Measurements from ENCODE around the gene ARL5C. TPM values are rescaled to one million over a fixed set of nuclear protein-coding genes. Genes with fewer than 3 reads are reported as not detected.
"Not testable (repeated sequence)": the region's sequence is repeated elsewhere in the genome, so short reads cannot be mapped to it uniquely, and the experiment has no call there.

Gene ARL5C
- total RNA-seq, 1 donor from 2014 or later: not detected

DNA sequence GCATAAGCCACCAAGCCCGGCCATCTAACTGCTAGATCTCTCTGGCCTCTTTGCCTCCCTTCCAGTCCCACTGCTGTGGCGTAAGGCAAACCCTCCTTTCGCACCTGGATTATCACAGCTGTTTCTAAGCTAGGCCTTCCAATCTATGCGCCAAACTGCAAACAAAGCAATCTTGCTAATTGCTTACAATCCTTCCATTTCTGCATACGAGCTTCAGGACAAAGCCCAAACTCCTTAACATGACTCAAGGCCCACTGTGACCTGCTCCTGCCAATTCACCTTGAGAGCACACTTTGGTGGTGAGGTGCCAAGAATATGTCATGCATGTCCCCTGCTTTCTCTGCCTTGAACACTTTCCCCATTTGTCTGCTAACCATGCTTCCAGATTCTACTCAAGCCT lies 6.0 kb upstream of the ARL5C start:
- intact Hi-C loops (cut with DNase I): no loop called here
- ATAC-seq (ENCODE audit: poor library complexity) (no peak), DNase-seq (no peak)

DNA sequence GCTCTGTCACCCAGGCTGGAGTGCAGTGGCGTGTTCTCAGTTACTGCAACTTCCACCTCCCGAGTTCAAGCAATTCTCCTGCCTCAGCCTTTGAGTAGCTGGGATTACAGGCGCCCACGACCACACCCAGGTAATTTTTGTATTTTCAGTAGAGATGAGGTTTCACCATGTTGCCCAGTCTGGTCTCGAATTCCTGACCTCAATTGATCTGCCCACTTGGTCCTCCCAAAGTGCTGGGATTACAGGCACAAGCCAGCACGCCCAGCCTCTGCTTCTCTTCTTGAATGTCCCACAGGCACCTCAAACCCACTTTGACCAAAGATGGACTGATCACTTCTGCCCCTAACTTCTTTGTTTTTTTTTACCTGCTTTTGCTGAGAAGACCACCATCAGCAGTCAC lies 4.6 kb upstream of the ARL5C start:
- DNase-seq (no peak), ATAC-seq (ENCODE audit: poor library complexity) (no peak)
- intact Hi-C loops (cut with DNase I): no loop called here

DNA sequence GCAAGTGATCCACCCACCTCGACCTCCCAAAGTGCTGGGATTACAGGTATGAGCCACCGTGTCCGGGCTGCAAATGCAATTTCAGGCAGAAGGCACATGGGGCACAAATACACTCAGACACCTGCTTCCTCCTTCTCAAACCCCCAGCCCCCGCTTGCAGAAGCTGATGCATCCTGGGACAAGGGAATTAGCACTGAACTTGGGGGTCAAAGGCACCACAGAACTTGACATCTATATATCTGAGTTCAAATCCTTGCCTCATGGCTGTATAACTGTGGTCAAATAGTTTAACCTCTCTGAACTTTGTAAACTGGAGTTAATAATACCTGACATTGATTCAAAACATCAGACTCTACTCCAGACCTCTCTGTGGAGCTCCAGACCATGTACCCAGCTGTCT lies 4.1 kb upstream of the ARL5C start:
- DNase-seq (no peak), ATAC-seq (ENCODE audit: poor library complexity) (no peak)
- intact Hi-C loops (cut with DNase I): no loop called here

GRCh38 chr17:39169518-39169917 lies 3.6 kb upstream of the ARL5C start:
- intact Hi-C loops (cut with DNase I): no loop called here
- ATAC-seq (ENCODE audit: poor library complexity) (no peak), DNase-seq (no peak)

DNA sequence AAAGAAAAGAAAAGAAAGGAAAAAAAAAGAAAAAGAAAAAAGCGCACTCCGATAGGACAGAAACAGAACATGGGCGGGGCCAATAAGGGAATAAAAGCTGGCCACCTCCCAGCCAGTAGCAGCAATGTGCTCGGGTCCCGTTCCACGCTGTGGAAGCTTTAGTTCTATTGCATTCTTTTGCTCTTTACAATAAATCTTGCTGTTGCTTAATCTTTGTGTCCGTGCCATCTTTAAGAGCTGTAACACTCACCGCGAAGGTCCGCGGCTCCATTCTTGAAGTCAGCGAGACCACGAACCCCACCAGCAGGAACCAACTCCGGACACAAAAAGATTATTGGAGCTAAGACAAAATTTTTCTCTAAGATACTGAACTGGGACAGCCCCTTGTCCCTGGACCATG lies 3.1 kb upstream of the ARL5C start:
- intact Hi-C loops (cut with DNase I): no loop called here
- ATAC-seq (ENCODE audit: poor library complexity): no peak
- no peak for DNase-seq

DNA sequence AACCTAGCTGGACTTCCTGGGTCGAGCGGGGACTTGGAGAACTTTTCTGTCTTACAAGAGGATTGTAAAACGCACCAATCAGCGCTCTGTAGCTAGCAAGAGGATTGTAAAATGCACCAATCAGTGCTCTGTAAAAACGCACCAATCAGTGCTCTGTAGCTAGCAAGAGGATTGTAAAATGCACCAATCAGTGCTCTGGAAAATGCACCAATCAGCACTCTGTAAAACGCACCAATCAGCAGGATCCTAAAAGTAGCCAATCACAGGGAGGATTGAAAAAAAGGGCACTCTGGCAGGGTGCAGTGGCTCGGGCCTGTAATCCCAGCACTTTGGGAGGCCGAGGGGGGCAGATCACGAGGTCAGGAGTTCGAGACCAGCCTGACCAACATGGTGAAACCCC lies 2.5 kb upstream of the ARL5C start:
- ATAC-seq (ENCODE audit: poor library complexity); intact Hi-C loops (cut with DNase I); DNase-seq: not testable (repeated sequence)

- intact Hi-C loops (cut with DNase I): no loop called here
- ATAC-seq (ENCODE audit: poor library complexity): peak; percentile 44
- no peak for DNase-seq
These were observed 1.5 kb upstream of the ARL5C start for GRCh38 chr17:39167476-39167875.

DNA sequence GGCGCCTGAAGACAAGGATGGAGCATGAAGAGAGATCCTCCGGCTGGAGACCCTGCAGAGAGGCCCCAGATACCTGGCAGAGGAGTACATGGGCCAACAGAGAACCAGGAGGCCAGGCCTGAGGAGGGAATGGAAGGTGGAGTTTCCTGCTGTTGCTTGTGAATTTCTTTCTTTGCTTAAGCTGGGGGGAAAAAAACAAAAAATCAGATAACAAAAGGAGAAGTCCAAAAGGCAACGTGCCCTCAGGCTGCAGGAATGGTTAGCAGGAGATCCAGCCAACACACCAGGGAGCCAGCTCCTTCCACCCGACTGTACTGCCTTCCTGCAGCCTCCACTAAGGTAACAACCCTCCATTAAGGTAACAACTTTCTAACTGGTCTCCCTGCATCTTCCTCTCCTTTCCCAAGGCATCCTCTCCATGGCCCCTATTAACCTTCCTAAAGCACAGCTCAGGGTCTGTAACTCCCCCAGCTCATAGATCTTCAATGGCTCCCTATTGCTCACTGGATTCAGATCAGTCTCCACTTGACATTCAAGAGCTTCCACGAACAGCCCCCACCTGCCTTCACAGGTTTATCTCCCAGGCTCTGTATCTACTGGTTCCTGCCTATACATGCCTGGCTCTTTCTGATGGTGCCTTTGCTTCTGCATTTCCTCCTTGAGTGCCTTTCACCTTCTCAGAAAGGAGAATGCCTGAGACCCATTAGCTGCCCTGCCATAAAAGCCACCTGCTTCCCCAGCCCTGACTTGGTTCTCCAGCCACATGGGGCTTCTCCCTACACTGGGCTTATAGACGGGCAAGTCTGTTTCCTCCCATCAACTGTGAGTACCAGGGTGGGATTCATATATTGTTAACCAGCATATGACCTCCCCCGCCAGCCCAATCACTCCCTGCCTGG lies 725 bp upstream of the ARL5C start:
- intact Hi-C loops (cut with DNase I): no loop called here
- no peak for ATAC-seq (ENCODE audit: poor library complexity)
- DNase-seq: no peak

- peak; percentile 5 for ATAC-seq (ENCODE audit: poor library complexity)
- no peak for DNase-seq
- intact Hi-C loops (cut with DNase I): no loop called here
These were observed 652 bp downstream of the ARL5C start for GRCh38 chr17:39165178-39165840.

- intact Hi-C loops (cut with DNase I): no loop called here
These were observed 1.3 kb downstream of the ARL5C start for GRCh38 chr17:39164675-39165143.

DNA sequence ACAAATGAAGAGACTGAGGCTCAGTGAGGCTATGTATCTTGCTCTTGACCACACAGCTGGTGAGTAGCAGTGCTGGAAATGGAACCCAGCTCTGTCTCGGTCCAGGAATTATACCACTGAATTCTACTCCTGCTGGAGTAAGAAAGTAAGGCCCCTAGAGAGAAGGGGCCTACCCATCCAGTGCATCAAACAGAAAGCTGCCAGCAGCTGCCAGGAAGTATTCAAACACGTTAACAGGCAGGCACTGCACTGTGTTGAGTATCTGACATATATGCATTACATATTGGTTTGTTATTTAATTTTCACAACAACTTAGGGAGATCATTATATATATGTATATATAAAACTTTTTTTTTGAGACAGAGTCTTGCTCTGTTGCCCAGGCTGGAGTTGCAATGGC lies 4.0 kb downstream of the ARL5C start:
- DNase-seq: no peak
- intact Hi-C loops (cut with DNase I): no loop called here
- ATAC-seq (ENCODE audit: poor library complexity): no peak

More at GRCh38 chr17:39164675-39165143, 1.3 kb downstream of the ARL5C start:
- peak; percentile 95 for DNase-seq
- peak; percentile 91 for ATAC-seq (ENCODE audit: poor library complexity)

DNA sequence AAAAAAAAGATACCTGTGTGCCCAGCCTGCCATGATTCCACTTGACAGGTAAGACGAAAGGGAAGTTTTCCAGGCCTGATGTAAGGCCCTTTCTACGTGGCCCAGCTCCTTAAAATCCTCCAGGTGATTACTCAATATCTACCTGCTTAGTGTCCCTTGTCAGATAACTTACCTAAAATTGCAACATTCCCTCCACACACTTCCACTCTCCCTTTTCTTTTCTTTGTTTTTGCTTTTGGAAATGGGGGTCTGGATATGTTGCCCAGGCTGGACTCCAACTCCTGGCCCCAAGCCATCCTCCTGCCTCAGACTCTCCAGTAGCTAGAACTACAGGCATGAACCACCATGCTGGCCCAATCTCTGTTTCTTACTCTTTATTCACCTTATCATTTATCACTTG lies 7.3 kb downstream of the ARL5C start:
- ATAC-seq (ENCODE audit: poor library complexity): no peak
- intact Hi-C loops (cut with DNase I): no loop called here

DNA sequence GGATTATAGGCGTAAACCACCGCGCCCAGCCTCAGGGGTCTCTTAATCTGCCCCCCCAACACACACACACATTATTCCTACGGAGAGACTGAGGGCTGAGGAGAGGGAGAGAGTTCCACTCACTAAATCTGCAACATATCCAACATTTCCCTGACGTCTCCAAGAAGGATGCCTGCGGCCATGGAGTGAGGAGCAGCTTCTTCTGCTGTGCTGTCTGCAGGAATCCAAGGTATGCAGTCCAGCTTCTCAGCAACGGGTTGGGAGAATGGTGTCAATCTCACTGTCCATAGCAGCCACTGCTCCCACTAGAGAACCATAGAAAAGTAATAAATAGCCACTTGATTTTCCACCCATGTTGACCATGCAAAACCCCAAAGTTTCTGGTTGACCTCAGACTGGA lies 9.5 kb downstream of the ARL5C start:
- ATAC-seq (ENCODE audit: poor library complexity) (no peak), DNase-seq (no peak)
- intact Hi-C loops (cut with DNase I): no loop called here

More for the DNA sequence above, 7.3 kb downstream of the ARL5C start:
- DNase-seq: no peak

DNA sequence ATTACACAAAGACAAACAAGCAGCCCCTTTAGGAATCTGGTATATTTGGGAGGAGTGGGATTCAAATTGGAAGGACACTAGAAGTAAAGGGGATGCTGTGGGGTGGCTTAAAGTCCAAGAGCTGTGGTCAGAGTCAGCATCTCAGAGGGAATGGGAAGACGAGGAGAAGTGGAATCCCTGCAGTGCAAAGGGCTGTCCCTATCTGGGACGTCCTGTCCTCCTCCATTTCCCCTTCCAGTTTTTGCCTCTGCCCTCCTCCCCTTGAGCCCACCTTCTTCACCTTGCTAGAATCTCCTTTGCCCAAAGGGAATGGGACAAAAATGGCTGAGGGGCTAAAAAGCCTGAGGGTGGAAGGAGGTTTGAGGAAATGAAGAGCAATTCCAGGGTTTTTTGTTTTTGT lies 10.3 kb downstream of the ARL5C start:
- ATAC-seq (ENCODE audit: poor library complexity): no peak
- intact Hi-C loops (cut with DNase I): no loop called here

DNA sequence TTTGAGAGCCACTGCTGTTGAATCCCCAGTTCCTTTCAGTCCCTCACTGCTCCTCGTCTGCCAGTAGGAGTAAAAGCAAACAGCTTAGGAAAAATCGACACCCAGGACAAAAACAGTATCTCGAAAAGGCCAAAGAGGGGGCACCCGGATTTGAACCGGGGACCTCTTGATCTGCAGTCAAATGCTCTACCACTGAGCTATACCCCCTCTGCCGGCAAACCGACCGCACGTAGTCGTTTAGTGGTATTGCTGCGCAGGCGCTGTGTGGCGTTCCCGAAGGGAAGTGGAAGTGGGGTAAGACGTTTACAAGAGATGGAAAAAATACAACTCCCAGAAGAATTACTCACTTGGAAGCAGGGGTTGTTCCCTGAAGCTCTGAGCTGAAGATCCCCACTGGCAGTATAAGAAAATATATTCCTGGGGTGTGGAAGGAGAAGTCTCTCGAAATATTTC lies 12.3 kb downstream of the ARL5C start:
- ATAC-seq (ENCODE audit: poor library complexity): peak; percentile 90
- intact Hi-C loops (cut with DNase I): loop anchor here (5.0 kb wide), 2 partner anchors 86 to 171 kb away; no protein-coding TSS in a partner anchor
- DNase-seq: peak; percentile 93

More for the DNA sequence above, 10.3 kb downstream of the ARL5C start:
- DNase-seq: no peak

DNA sequence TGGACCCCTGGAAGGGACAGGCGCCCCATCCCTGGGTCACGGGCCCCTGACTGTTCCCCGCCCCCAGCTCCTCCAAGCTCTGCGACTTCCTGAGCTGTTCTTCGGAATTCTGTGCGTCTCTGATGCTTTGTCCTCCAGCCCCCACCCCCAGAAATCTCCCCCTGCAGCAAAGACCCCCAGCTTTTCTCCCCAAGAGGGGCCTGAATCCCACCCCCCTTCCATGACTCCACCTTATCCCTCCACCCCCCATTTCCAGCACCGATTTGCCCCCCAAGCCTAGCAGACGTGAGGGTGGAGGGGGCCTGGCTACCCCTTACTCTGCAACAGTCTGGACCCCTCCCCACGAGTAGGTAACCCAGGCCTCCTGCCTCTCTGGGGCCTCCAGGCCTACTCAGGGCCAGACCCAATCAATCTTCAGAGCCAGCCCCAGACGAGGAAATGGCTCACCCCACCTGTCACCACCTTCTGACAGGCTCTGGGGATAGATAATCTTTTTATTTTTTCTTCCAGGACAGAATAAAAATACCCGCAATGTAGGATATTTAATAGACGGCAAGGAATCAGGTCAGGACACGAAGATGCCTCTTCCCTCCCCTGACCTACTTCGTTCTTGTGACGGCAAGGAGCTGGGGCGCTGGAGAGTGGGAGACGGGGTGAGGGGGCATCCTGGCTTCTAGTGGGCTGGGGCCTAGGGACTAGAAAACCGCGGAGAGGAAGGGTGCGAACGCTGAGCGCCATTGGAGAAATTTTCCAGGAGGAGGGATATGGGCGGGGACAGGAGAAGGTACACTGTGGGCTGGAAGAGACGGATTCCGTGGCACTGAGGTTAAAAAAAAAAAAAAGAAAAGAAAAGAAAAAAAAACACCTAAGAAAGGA lies 13.8 kb downstream of the ARL5C start:
- DNase-seq (peak; percentile 59), ATAC-seq (ENCODE audit: poor library complexity) (peak; percentile 6)
- intact Hi-C loops (cut with DNase I): loop anchor here (5.0 kb wide), 2 partner anchors 85 to 170 kb away; no protein-coding TSS in a partner anchor

DNA sequence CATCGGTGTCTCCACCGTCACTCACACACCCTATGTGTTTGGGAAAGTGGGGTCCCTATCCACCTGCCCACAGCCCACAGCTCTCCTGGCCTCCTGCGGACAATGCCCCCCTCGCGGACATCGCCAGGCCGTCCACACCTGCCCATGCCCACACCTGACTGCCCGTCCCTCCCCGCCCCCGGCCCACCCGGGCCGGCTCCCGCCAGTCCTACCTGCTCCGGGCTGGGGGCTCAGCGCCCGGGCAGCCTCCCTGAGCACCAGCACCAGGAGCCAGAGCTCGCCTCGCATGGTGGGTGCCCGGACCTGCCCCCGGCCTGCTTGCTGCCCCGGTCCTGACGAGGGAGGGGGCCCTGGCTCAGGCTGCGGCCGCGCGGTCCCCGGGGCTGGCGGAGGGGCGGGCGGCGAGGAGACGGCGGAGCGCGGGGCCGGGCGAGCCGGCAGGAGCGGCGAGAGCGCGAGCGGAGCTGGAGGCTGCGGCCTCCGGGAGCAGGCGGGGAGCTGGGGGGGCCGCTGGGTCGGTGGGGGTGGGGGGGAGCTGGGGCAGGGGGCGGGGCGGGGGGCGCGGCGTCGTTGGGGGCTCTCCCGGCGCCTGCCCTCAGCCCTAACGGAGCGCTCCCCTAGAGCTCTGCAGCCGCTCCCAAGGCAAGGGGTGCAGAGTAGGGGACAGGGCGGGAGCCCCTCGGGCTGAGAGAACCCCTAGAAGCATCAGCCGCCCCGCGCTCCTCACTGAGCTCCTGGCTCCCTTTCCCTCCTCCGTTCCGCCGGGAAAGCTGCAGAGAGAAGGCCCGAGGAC lies 14.6 kb downstream of the ARL5C start, which contains the start of gene PLXDC1:
PLXDC1 (minus strand) TSS at position 488 of the 793 bp plus-strand sequence; CDS start at position 288, 200 bp downstream.
- ATAC-seq (ENCODE audit: poor library complexity): no peak

DNA sequence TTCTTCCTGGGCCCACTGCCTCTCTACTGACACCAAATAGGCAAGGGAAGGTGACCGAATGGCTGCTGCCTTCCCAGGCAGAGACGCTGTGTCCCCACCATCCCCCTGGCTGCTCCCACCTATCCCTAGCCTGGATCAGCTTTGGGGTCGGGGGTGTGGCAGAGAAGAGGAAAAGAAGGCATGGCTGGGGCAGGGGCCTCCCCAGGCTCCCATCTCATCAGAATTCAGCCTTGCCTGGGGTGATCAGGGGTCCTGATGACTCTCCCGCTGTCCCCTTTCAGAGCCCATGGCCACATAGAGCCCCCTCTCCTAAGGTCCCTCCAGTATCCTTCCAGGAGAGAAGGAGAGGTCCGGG lies 15.2 kb downstream of the ARL5C start:
- DNase-seq: no peak
- intact Hi-C loops (cut with DNase I): loop anchor here (5.0 kb wide), 2 partner anchors 83 to 168 kb away; no protein-coding TSS in a partner anchor
- ATAC-seq (ENCODE audit: poor library complexity): no peak

More for the DNA sequence above, 14.6 kb downstream of the ARL5C start, which contains the start of gene PLXDC1:
- intact Hi-C loops (cut with DNase I): loop anchor here (5.0 kb wide), 2 partner anchors 84 to 169 kb away; no protein-coding TSS in a partner anchor
- no peak for DNase-seq
